IMR-90 (cell line): Measurements from ENCODE around the gene KCNJ2.

ENCODE experiments used
- CTCF ChIP-seq: conservative IDR thresholded peaks from 2 replicates; pipeline ENCODE4 v1.5.1; 2012; ENCODE audit warnings: mild to moderate bottlenecking, low read depth, low read length, improper control_type of control experiment
- ELK1 ChIP-seq: fragments of 150-350 bp; IDR thresholded peaks from 2 replicates; pipeline ENCODE4 v1.6.1; 2016; ENCODE audit warnings: low read depth, mild to moderate bottlenecking, low read length, moderate library complexity, borderline replicate concordance
- SMC3 ChIP-seq: fragments of 150-350 bp; IDR thresholded peaks from 2 replicates; pipeline ENCODE4 v1.6.1; 2016; ENCODE audit warnings: low read depth, mild to moderate bottlenecking, antibody characterized with exemption, low read length, moderate library complexity

- TF ChIP-seq SMC3 (no peak), CTCF (no peak), ELK1 (no peak)
Observed at GRCh38 chr17:70158591-70158990, 10.7 kb upstream of the KCNJ2 start.
